DND-41 (cell line): ENCODE results near the gene KCNK15.

ENCODE experiments used
- EZH2 ChIP-seq: IDR thresholded peaks from 3 replicates; pipeline ENCODE4 v1.6.1; 2012; ENCODE audit warnings: borderline replicate concordance, low read depth, mild to moderate bottlenecking, moderate library complexity, low read length, inconsistent platforms; ENCODE audit not compliant: severe bottlenecking
- TF ChIP-seq, protein P1 (sequence below): IDR thresholded peaks from 2 replicates; pipeline ENCODE4 v1.5.1; 2012; ENCODE audit warnings: borderline replicate concordance, low read length, moderate library complexity, mild to moderate bottlenecking; ENCODE audit not compliant: poor library complexity, severe bottlenecking; ENCODE audit errors: extremely low read depth

DNA sequence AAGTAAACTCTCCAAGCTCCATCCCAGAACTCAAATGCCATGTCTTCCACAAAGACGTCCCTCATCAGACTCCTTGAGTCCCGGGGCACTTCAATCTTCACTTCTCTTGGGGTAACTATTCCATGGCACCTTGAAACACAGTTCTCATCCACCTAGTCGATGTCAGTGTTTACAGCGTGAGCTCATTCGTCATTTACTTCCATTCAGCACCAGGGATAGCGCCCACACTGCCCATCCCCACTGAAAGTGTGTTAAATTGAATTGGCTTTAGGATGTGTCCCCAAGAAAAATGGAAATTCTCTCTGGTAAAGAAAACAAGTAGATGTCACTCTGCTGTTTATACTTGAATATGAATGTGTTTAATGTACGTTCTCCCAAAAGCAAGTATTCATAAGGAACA is 31.3 kb downstream of the KCNK15 start:
- TF ChIP-seq, protein P1, sequence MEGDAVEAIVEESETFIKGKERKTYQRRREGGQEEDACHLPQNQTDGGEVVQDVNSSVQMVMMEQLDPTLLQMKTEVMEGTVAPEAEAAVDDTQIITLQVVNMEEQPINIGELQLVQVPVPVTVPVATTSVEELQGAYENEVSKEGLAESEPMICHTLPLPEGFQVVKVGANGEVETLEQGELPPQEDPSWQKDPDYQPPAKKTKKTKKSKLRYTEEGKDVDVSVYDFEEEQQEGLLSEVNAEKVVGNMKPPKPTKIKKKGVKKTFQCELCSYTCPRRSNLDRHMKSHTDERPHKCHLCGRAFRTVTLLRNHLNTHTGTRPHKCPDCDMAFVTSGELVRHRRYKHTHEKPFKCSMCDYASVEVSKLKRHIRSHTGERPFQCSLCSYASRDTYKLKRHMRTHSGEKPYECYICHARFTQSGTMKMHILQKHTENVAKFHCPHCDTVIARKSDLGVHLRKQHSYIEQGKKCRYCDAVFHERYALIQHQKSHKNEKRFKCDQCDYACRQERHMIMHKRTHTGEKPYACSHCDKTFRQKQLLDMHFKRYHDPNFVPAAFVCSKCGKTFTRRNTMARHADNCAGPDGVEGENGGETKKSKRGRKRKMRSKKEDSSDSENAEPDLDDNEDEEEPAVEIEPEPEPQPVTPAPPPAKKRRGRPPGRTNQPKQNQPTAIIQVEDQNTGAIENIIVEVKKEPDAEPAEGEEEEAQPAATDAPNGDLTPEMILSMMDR: no peak
- TF ChIP-seq EZH2: no peak
